HG02798 (cell line): ENCODE measurements around the gene PSMD9.
"Not testable (repeated sequence)": the region's sequence is repeated elsewhere in the genome, so short reads cannot be mapped to it uniquely, and the experiment has no call there.

Source experiments
- ATAC-seq: cut with Tn5 transposase; IDR thresholded peaks from one replicate; pipeline ENCODE4 v1.9.1; 2021; ENCODE audit warnings: mild to moderate bottlenecking; ENCODE audit not compliant: unreplicated experiment, poor library complexity

PSMD9 gene

GRCh38 chr12:121872546-121873215 is 15.9 kb upstream of the PSMD9 start:
- no peak for ATAC-seq

- ATAC-seq, result no peak
Measured at GRCh38 chr12:121873216-121873569, 15.4 kb upstream of the PSMD9 start.

- ATAC-seq, result no peak
Measured at GRCh38 chr12:121874071-121874470, 14.5 kb upstream of the PSMD9 start.

- no peak for ATAC-seq
Measured at GRCh38 chr12:121875582-121875981, 13.0 kb upstream of the PSMD9 start.

GRCh38 chr12:121876080-121876447 is 12.5 kb upstream of the PSMD9 start:
- not testable (repeated sequence) for ATAC-seq

- ATAC-seq, result no peak
Measured at GRCh38 chr12:121883315-121883660, 5.3 kb upstream of the PSMD9 start.

- ATAC-seq, result not testable (repeated sequence)
Measured at GRCh38 chr12:121885129-121885528, 3.5 kb upstream of the PSMD9 start.

GRCh38 chr12:121888083-121888477 is 510 bp upstream of the PSMD9 start:
- no peak for ATAC-seq

- no peak for ATAC-seq
Measured at GRCh38 chr12:121889274-121889624, 659 bp downstream of the PSMD9 start.

- ATAC-seq, result not testable (repeated sequence)
Measured at GRCh38 chr12:121889661-121890060, 1.1 kb downstream of the PSMD9 start.

GRCh38 chr12:121892673-121893561 is 4.3 kb downstream of the PSMD9 start:
- ATAC-seq, result no peak

- no peak for ATAC-seq
Measured at GRCh38 chr12:121893961-121894460, 5.4 kb downstream of the PSMD9 start.

GRCh38 chr12:121894633-121895032 is 6.0 kb downstream of the PSMD9 start:
- ATAC-seq, result no peak

GRCh38 chr12:121898287-121898686 is 9.7 kb downstream of the PSMD9 start:
- ATAC-seq, result no peak

- ATAC-seq, result no peak
Measured at GRCh38 chr12:121899590-121899989, 11.0 kb downstream of the PSMD9 start.

- ATAC-seq, result no peak
Measured at GRCh38 chr12:121903202-121903601, 14.6 kb downstream of the PSMD9 start.

- ATAC-seq, result no peak
Measured at GRCh38 chr12:121905746-121906145, 17.2 kb downstream of the PSMD9 start.

GRCh38 chr12:121908702-121909101 is 20.1 kb downstream of the PSMD9 start:
- ATAC-seq, result no peak

- ATAC-seq, result no peak
Measured at GRCh38 chr12:121911824-121912585, 23.4 kb downstream of the PSMD9 start.

GRCh38 chr12:121915841-121916321 is 27.3 kb downstream of the PSMD9 start:
- ATAC-seq, result no peak

- no peak for ATAC-seq
Measured at GRCh38 chr12:121916719-121917118, 28.1 kb downstream of the PSMD9 start.
